K562 (cell line): ENCODE results near the gene SSTR5. TPM values are rescaled to one million over a fixed set of nuclear protein-coding genes. Genes with fewer than 3 reads are reported as not detected.

Experiments used
- ATAC-seq: fragments of 200-7000 bp; cut with Tn5 transposase; 3 replicates; pipeline ENCODE4 v1.9.1; 2020; ENCODE audit warnings: moderate library complexity
- BruUV-seq: library from RNA; stranded (reverse); fragments of 400-500 nt; replicated peaks from 2 replicates; lab custom pipeline; 2021; lab: Mats Ljungman, UMichigan
- CTCF ChIA-PET: fragments of 300-600 bp; formaldehyde crosslinking; extraction: SDS; loops from one replicate; lab custom pipeline; 2021; ENCODE audit warnings: low intra/inter-chr PET ratio; lab: Yijun Ruan, JAX
- POLR2A ChIA-PET: fragments of 300-600, 350-650 bp; sonication (Branson Sonifier 250); formaldehyde crosslinking; extraction: SDS; loops from one replicate; lab custom pipeline; 2021; ENCODE audit warnings: antibody characterized with exemption, inconsistent platforms; lab: Yijun Ruan, JAX
- DNase-seq, 4 experiments: peaks; one replicate each; pipeline versions ENCODE4 v3.0.0 to v3.0.0-alpha.2; 2011 to 2018; ENCODE audit warnings: low spot score in 3 of 4, mixed read lengths in 3 of 4; ENCODE audit errors: extremely low read depth in 1 of 4
- FAIRE-seq: peaks from 2 replicates; lab custom pipeline; 2011; peaks lifted over from hg19 to GRCh38; lab: Jason Lieb, UNC
- H2AFZ ChIP-seq: 2 replicates; pipeline ENCODE4 v1.6.0; 2011; ENCODE audit warnings: low read depth, low read length, control low read depth, inconsistent platforms
- H3K27ac ChIP-seq: fragments of 200-600 bp; 3 replicates; pipeline ENCODE4 v1.8.0; 2011; ENCODE audit warnings: low read depth, mild to moderate bottlenecking, control low read depth, inconsistent platforms, low read length, moderate library complexity, mixed read lengths; ENCODE audit errors: extremely low read depth
- H3K27me3 ChIP-seq, 2 experiments: fragments of 300-600 bp in 1 of 2; 2 replicates in 1 of 2; 3 replicates in 1 of 2; pipeline versions ENCODE4 v1.6.0 to v1.8.0; 2011; ENCODE audit warnings: inconsistent platforms in 2 of 2, low read length in 2 of 2, mild to moderate bottlenecking in 1 of 2, mixed read lengths in 1 of 2, moderate library complexity in 1 of 2; ENCODE audit not compliant: control insufficient read depth in 2 of 2, insufficient read depth in 2 of 2
- H3K36me3 ChIP-seq: fragments of 300-600 bp; 3 replicates; pipeline ENCODE4 v1.8.0; 2011; ENCODE audit warnings: mild to moderate bottlenecking, low read length, inconsistent platforms; ENCODE audit not compliant: control insufficient read depth, insufficient read depth
- H3K4me1 ChIP-seq, 2 experiments: fragments of 200-600 bp in 1 of 2; replicated peaks in 1 of 2; 2 replicates in 1 of 2; 3 replicates in 1 of 2; pipeline versions ENCODE4 v1.5.1 to v1.8.0; 2011; ENCODE audit warnings: inconsistent platforms in 2 of 2, low read length in 2 of 2, mild to moderate bottlenecking in 1 of 2, mixed read lengths in 1 of 2, moderate library complexity in 1 of 2; ENCODE audit not compliant: control insufficient read depth in 2 of 2, insufficient read depth in 2 of 2
- H3K4me2 ChIP-seq: 2 replicates; pipeline ENCODE4 v1.6.1; 2011; ENCODE audit warnings: low read length, control low read depth, inconsistent platforms, mixed read lengths; ENCODE audit not compliant: insufficient read depth
- H3K4me3 ChIP-seq: fragments of 200-600 bp; sonication (generic), shearing (Covaris generic); 2 replicates; pipeline ENCODE4 v1.5.1; 2016; ENCODE audit warnings: control low read depth, inconsistent platforms
- H3K79me2 ChIP-seq: fragments of 200-600 bp; 3 replicates; pipeline ENCODE4 v1.8.0; 2011; ENCODE audit warnings: low read length, inconsistent platforms; ENCODE audit not compliant: control insufficient read depth, insufficient read depth
- H3K9ac ChIP-seq, 2 experiments: 2 replicates each; pipeline versions ENCODE4 v1.6.0 to v1.6.1; 2011; ENCODE audit warnings: low read depth in 2 of 2, low read length in 2 of 2, control low read depth in 1 of 2, inconsistent platforms in 1 of 2, mild to moderate bottlenecking in 1 of 2, mixed read lengths in 1 of 2; ENCODE audit not compliant: insufficient read depth in 1 of 2
- H3K9me1 ChIP-seq: one replicate; pipeline ENCODE4 v1.6.0; 2011; ENCODE audit warnings: inconsistent platforms, mild to moderate bottlenecking, low read length, moderate library complexity; ENCODE audit not compliant: control insufficient read depth, insufficient read depth
- H3K9me3 ChIP-seq: replicated peaks from 2 replicates; pipeline ENCODE4 v1.5.1; 2011; ENCODE audit warnings: low read depth, low read length, inconsistent platforms; ENCODE audit not compliant: control insufficient read depth, insufficient read depth
- H4K20me1 ChIP-seq: replicated peaks from 2 replicates; pipeline ENCODE4 v1.6.1; 2011; ENCODE audit warnings: low read length, inconsistent platforms, mixed read lengths; ENCODE audit not compliant: control insufficient read depth, insufficient read depth
- BRD4 ChIP-seq: fragments of 200-600 bp; sonication (generic); IDR thresholded peaks from 2 replicates; pipeline ENCODE4 v1.6.1; 2017; ENCODE audit warnings: inconsistent platforms
- NBN ChIP-seq: fragments of 450-650 bp; IDR thresholded peaks from 2 replicates; pipeline ENCODE4 v1.6.1; 2016; ENCODE audit warnings: low read depth, mild to moderate bottlenecking
- NCOA4 ChIP-seq: fragments of 450-650 bp; IDR thresholded peaks from 2 replicates; pipeline ENCODE4 v1.6.1; 2018; ENCODE audit warnings: mild to moderate bottlenecking; ENCODE audit not compliant: partially characterized antibody
- RB1 ChIP-seq: fragments of 450-650 bp; IDR thresholded peaks from 2 replicates; pipeline ENCODE4 v1.6.1; 2017; ENCODE audit warnings: low read depth, mild to moderate bottlenecking
- ZNF586 ChIP-seq: fragments of 450-650 bp; formaldehyde crosslinking; conservative IDR thresholded peaks from 2 replicates; pipeline ENCODE4 v1.4.0; 2020; ENCODE audit warnings: mild to moderate bottlenecking, moderate library complexity
- WGBS: fragments of 100-300 bp; shearing (Covaris generic); methylation state at CpG from one replicate; pipeline ENCODE4 v1.1.6; 2016; ENCODE audit warnings: low coverage, mixed read lengths; ENCODE audit not compliant: insufficient coverage; ENCODE audit errors: missing lambda C conversion rate; 5-methylcytosine and 5-hydroxymethylcytosine counted together
- in situ Hi-C: fragments of 300-500 bp; cut with MboI; formaldehyde crosslinking; loops from 4 replicates; pipeline ENCODE4 v1.15.0; 2018; ENCODE audit warnings: inconsistent platforms, mixed read lengths
- intact Hi-C: fragments of 100-400 bp; cut with micrococcal nuclease; formaldehyde crosslinking; loops from 2 replicates; pipeline ENCODE4 v1.14.2; 2022
- polyA plus RNA-seq, 8 experiments: library from polyadenylated mRNA; depleted of rRNA in 4 of 8; stranded (reverse) in 5 of 8; unstranded in 3 of 8; fragments of >200 nt; fragmentation: Nextera tagmentation in 2 of 8; fragmentation: Illumina TruSeq in 1 of 8; extraction: Ambion mirVana in 2 of 8; extraction: Trizol in 1 of 8; gene quantifications; 2 replicates each; pipeline versions ENCODE4 v1.2.1 to v1.2.3, GENCODE V29; 2011 to 2014; ENCODE audit warnings: inconsistent platforms in 1 of 8, missing spikeins in 1 of 8
- total RNA-seq, 7 experiments: library from RNA; depleted of rRNA in 6 of 7; stranded (reverse); fragments of >200 nt in 6 of 7; fragmentation: Illumina TruSeq in 2 of 7; extraction: Trizol in 2 of 7; gene quantifications; 2 replicates each; pipeline versions ENCODE4 v1.2.1 to v1.2.3, GENCODE V29; 2011 to 2021; ENCODE audit warnings: low replicate concordance in 1 of 7
- TF ChIP-seq, protein P1 (sequence below): fragments of 250-450 bp; sonication (Bioruptor Pico); IDR thresholded peaks from 2 replicates; pipeline ENCODE4 v1.5.0; 2020; ENCODE audit warnings: mild to moderate bottlenecking, borderline replicate concordance

The SSTR5 gene
- total and polyA plus RNA-seq, 9 of the 15 experiments (the other 6 are each of a cell fraction or from before 2014, with no cell fraction given), result not detected

DNA sequence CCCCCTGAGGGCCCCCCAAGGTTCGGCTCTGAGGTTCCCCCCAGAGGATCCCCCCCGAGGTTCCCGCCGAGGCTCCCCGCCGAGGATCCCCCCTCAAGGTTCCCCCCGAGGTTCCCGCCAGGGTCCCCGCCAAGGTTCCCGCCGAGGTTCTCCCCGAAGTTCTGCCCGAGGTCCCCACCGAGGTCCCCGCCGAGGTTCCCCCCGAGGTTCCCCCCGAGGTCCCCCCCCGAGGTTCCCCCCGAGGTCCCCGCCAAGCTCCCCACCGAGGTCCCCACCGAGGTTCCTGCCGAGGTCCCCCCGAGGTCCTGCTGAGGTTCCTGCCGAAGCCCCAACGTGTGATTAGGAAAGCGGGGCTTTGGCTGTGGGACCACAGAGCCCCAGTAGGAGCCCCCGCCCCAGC lies 32.2 kb upstream of the SSTR5 start:
- intact Hi-C loops (no loop called here), in situ Hi-C loops (no loop called here)
- H3K79me2 ChIP-seq, result no peaks in the 10 kb centered on the region
- no peaks in the 10 kb centered on the region for H3K9me1 ChIP-seq
- H3K36me3 ChIP-seq, result no peaks in the 10 kb centered on the region
- WGBS, result 42% methylated on average over 6 of the region's 29 CpGs
- H3K4me2 ChIP-seq, result no peak overlapping the region
- peaks cover 10% of the 10 kb centered on the region; the same call in 1 of the 2 replicates for H4K20me1 ChIP-seq
- H3K27ac ChIP-seq, result no peak overlapping the region
- ChIA-PET CTCF (no interaction called here), POLR2A (no interaction called here)
- ATAC-seq (no peak), FAIRE-seq (no peak), DNase-seq (no peak)
- H3K27me3 ChIP-seq, result peaks cover 7 to 43% of the 10 kb centered on the region in 2 experiments; a peak in 3 of 5 replicates
- no peak overlapping the region for H3K9ac ChIP-seq
- TF ChIP-seq, protein P1, sequence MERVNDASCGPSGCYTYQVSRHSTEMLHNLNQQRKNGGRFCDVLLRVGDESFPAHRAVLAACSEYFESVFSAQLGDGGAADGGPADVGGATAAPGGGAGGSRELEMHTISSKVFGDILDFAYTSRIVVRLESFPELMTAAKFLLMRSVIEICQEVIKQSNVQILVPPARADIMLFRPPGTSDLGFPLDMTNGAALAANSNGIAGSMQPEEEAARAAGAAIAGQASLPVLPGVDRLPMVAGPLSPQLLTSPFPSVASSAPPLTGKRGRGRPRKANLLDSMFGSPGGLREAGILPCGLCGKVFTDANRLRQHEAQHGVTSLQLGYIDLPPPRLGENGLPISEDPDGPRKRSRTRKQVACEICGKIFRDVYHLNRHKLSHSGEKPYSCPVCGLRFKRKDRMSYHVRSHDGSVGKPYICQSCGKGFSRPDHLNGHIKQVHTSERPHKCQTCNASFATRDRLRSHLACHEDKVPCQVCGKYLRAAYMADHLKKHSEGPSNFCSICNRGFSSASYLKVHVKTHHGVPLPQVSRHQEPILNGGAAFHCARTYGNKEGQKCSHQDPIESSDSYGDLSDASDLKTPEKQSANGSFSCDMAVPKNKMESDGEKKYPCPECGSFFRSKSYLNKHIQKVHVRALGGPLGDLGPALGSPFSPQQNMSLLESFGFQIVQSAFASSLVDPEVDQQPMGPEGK (CRISPR knock-in tag), result no peak
- TF ChIP-seq NBN, result no peak
- no peak for TF ChIP-seq NCOA4
- TF ChIP-seq RB1, result no peak
- TF ChIP-seq ZNF586 (CRISPR knock-in tag), result no peak
- TF ChIP-seq BRD4, result no peak
- no peak overlapping the region for H3K4me3 ChIP-seq
- H2AFZ ChIP-seq, result no peak overlapping the region
- BruUV-seq, result no TSS peak
- 0 out of 2 replicates have a peak, but pooled peaks cover 2% of the 10 kb centered on the region for H3K9me3 ChIP-seq
- H3K4me1 ChIP-seq, result peaks cover 0 to 42% of the 10 kb centered on the region in 2 experiments; a peak in 2 of 5 replicates
